Transverse colon (tissue), 4 donors: Measurements from ENCODE around the gene PDE2A.

Source experiments
- EP300 ChIP-seq: sonication (generic); formaldehyde crosslinking; IDR thresholded peaks from one replicate; pipeline ENCODE4 v1.6.1; 2017; ENCODE audit warnings: antibody characterized with exemption, low read depth
- POLR2A ChIP-seq: fragments of 450-650 bp; IDR thresholded peaks from one replicate; pipeline ENCODE4 v1.6.1; 2016; ENCODE audit warnings: antibody characterized with exemption, mild to moderate bottlenecking, moderate library complexity
- POLR2AphosphoS5 ChIP-seq, 3 donors: sonication (generic); formaldehyde crosslinking; IDR thresholded peaks; one replicate each; pipeline ENCODE4 v1.6.1; 2016; ENCODE audit warnings: antibody characterized with exemption in 3 of 3
- TF ChIP-seq, protein P1 (sequence below), 5 experiments: fragments of 200-600 bp in 3 of 5; fragments of 450-650 bp in 2 of 5; sonication (generic) in 3 of 5; IDR thresholded peaks; 1 replicate in 2 of 5; 2 replicates in 3 of 5; pipeline ENCODE4 v1.5.1; 2016 to 2017; ENCODE audit warnings: antibody characterized with exemption in 5 of 5, inconsistent platforms in 3 of 5, mild to moderate bottlenecking in 2 of 5, moderate library complexity in 1 of 5

DNA sequence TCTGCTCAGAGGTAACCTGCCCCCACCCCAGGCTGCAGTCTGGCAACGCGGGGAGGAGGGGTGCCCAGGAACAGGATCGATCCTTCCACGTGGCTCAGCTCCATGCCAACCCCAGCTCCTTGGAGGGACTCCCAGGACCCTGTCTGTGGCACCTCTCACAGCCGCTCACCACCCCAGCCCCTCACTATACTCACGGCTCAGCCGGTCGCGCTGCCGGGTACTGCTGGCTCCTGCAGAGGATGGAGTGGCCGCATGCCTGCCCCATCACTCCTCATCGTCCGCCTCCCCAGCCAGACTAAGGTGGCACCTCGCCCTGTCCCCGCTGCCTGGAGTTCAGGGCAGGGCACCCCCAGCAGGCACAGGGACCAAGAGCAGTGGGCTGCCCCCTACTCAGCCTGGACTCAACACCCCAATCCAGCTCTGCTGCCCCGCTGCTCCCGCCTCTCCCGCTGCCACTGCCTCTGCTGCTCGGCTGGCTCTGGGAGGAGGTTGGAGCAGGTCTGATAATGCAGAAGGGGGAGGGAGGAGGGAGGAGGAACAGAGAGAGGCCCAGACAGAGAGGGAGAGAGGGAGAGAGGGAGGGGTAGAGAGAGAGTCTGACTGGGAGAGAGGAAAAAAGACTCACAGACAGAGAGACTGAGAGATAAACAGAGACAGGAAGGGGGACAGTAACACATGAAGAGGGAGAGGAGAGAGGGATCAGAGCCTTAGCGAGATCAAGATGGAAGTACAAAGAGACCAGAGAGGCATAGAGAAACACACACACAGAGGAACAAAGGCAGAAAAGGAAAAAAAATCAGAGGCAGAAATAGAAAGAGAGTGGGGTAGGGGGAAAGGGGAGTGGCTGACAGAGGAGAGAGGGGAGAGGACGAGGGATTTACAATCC lies at the start of gene PDE2A:
- no peak for TF ChIP-seq POLR2A
- TF ChIP-seq, protein P1, sequence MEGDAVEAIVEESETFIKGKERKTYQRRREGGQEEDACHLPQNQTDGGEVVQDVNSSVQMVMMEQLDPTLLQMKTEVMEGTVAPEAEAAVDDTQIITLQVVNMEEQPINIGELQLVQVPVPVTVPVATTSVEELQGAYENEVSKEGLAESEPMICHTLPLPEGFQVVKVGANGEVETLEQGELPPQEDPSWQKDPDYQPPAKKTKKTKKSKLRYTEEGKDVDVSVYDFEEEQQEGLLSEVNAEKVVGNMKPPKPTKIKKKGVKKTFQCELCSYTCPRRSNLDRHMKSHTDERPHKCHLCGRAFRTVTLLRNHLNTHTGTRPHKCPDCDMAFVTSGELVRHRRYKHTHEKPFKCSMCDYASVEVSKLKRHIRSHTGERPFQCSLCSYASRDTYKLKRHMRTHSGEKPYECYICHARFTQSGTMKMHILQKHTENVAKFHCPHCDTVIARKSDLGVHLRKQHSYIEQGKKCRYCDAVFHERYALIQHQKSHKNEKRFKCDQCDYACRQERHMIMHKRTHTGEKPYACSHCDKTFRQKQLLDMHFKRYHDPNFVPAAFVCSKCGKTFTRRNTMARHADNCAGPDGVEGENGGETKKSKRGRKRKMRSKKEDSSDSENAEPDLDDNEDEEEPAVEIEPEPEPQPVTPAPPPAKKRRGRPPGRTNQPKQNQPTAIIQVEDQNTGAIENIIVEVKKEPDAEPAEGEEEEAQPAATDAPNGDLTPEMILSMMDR (IDR thresholded peaks at IDR 0.05), result no peak
- TF ChIP-seq EP300, result no peak
- TF ChIP-seq POLR2AphosphoS5 (IDR thresholded peaks at IDR 0.05), result no peak
